ENCODE data around the gene EVC2. TPM values are rescaled to one million over a fixed set of nuclear protein-coding genes. Genes with fewer than 3 reads are reported as not detected.

Gene EVC2
- total and polyA plus RNA-seq, 4 experiments from 2014 or later: 0.31 to 3.3 (median 2.0) TPM

DNA sequence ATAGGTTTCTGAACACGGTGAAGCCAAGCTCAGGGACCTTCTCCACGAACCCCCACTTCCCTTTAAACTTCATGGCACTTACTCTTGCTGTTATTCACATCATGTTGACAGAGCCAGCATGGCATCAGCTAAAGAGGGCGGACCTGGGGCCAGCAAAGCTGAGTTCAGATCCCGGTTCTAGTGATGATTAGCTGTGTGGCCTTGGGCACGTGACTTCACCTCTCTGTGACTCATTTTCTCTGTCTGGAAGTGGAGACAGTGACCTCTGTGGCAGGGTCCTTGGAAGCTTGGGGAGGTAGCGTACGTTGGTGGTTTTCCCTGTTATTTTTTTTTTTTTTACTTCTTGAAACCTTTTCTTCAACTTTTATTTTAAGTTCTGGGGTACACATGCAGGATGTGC is 16.0 kb upstream of the EVC2 start:
- Mint-ChIP-seq H3K27ac (no peak overlapping the region), H3K4me3 (no peak overlapping the region), H3K4me1 (no peaks in the 10 kb centered on the region), H3K27me3 (peaks cover 0 to 2% of the 10 kb centered on the region in 2 donors), H3K36me3 (no peaks in the 10 kb centered on the region), H3K9me3 (peaks cover 0 to 4% (median 1%) of the 10 kb centered on the region in 8 donors)
- H3K4me1 ChIP-seq (ENCODE audit: insufficient read depth, low read length): no peaks in the 10 kb centered on the region
- no peak overlapping the region for H3K27ac ChIP-seq (ENCODE audit: low read depth, low read length)
- CTCF ChIA-PET (ENCODE audit: partially characterized antibody): no interaction called here
- H3K4me3 ChIP-seq (ENCODE audit: low read length in 2 of 2): no peak overlapping the region
- POLR2A ChIA-PET (ENCODE audit: partially characterized antibody): no interaction called here
- no peak for DNase-seq
- H3K36me3 ChIP-seq (ENCODE audit: insufficient read depth, low read length): no peaks in the 10 kb centered on the region
- H3K9me3 ChIP-seq (ENCODE audit: control insufficient read depth in 1 of 2, low read length in 2 of 2): no peaks in the 10 kb centered on the region
- intact Hi-C loops (cut with micrococcal nuclease): no loop called here
- H3K27me3 ChIP-seq (ENCODE audit: insufficient read depth, low read length): no peaks in the 10 kb centered on the region

DNA sequence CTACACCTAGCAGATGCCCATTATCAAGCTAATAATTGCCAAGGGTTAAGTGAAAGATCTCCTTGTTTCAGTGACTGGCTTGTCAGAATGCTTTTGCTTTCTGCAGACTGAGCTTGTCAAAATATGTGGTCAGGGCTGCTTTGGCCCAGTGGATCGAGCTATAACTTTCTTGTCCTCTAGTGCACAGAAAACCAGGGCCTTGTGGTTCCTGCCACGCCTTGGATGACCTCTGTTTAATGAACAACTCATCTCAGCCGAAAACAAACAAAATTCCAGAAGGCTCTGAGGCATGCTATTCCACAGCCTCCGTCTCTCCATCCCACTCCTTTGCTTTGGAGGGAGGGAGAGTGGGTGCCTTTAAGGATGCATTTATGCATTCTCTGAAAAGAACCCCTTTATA is 14.0 kb upstream of the EVC2 start:
- H3K27me3 ChIP-seq (ENCODE audit: insufficient read depth, low read length): no peaks in the 10 kb centered on the region
- no peak overlapping the region for H3K4me3 Mint-ChIP-seq
- intact Hi-C loops (cut with micrococcal nuclease): no loop called here
- H3K4me3 ChIP-seq (ENCODE audit: low read length in 2 of 2): no peak overlapping the region
- H3K9me3 ChIP-seq (ENCODE audit: control insufficient read depth in 1 of 2, low read length in 2 of 2): no peaks in the 10 kb centered on the region
- H3K27ac Mint-ChIP-seq: no peak overlapping the region
- no peak overlapping the region for H3K27ac ChIP-seq (ENCODE audit: low read depth, low read length)
- H3K36me3 Mint-ChIP-seq: no peaks in the 10 kb centered on the region
- no peaks in the 10 kb centered on the region for H3K36me3 ChIP-seq (ENCODE audit: insufficient read depth, low read length)
- H3K4me1 Mint-ChIP-seq: no peaks in the 10 kb centered on the region
- DNase-seq: no peak
- ChIA-PET CTCF (ENCODE audit: partially characterized antibody) (no interaction called here), POLR2A (ENCODE audit: partially characterized antibody) (no interaction called here)
- no peaks in the 10 kb centered on the region for H3K4me1 ChIP-seq (ENCODE audit: insufficient read depth, low read length)
- peaks cover 0 to 6% (median 3%) of the 10 kb centered on the region in 8 donors for H3K9me3 Mint-ChIP-seq
- peaks cover 0 to 2% of the 10 kb centered on the region in 2 donors for H3K27me3 Mint-ChIP-seq

DNA sequence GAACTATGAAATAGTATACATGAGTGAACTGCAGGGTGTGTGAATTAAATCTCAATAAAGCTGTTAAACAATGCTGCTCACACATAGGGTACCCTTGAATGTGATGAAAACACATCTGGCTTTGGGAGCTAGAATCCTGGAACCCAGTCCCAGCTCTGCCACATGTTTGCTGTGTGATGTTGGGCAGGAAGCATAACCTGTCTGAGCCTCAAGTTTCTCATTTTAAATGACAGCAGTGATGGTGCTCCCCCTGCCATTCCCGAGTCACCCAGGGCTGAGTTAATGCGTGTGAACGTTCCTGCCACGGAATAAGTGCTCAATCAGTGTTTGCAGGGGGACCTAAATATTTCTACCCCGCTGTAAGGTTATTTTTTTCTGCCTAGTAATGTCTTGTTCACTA is 13.6 kb upstream of the EVC2 start:
- Histone ChIP-seq H3K27me3 (ENCODE audit: insufficient read depth, low read length) (no peaks in the 10 kb centered on the region), H3K9me3 (ENCODE audit: control insufficient read depth in 1 of 2, low read length in 2 of 2) (no peaks in the 10 kb centered on the region), H3K4me1 (ENCODE audit: insufficient read depth, low read length) (no peaks in the 10 kb centered on the region), H3K27ac (ENCODE audit: low read depth, low read length) (no peak overlapping the region), H3K4me3 (ENCODE audit: low read length in 2 of 2) (no peak overlapping the region), H3K36me3 (ENCODE audit: insufficient read depth, low read length) (no peaks in the 10 kb centered on the region)
- POLR2A ChIA-PET (ENCODE audit: partially characterized antibody): no interaction called here
- no peak overlapping the region for H3K27ac Mint-ChIP-seq
- H3K4me3 Mint-ChIP-seq: no peak overlapping the region
- peaks cover 0 to 10% (median 4%) of the 10 kb centered on the region in 8 donors for H3K9me3 Mint-ChIP-seq
- intact Hi-C loops (cut with micrococcal nuclease): no loop called here
- H3K36me3 Mint-ChIP-seq: no peaks in the 10 kb centered on the region
- H3K4me1 Mint-ChIP-seq: no peaks in the 10 kb centered on the region
- CTCF ChIA-PET (ENCODE audit: partially characterized antibody): no interaction called here
- H3K27me3 Mint-ChIP-seq: peaks cover 0 to 2% of the 10 kb centered on the region in 2 donors
- no peak for DNase-seq

DNA sequence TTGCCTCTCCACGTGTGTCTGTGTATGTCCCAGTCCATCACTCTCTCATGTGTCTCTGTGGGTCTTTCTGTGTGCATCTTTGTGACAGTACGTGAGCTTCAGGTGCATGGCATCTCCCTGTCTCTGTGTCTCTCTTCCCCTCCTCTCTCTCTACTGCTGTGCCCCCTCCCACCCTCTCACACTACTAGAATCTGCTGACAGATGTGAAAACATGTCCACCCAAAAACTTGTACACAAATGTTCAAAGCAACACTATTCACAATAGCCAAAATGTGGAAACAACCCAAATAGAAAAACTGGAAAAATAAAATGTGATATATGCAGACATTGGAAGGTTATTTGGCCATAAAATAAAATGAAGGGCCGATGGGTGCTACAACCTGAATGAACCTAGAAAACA is 12.6 kb upstream of the EVC2 start:
- Histone ChIP-seq H3K27me3 (ENCODE audit: insufficient read depth, low read length) (no peaks in the 10 kb centered on the region), H3K4me3 (ENCODE audit: low read length in 2 of 2) (no peak overlapping the region), H3K4me1 (ENCODE audit: insufficient read depth, low read length) (no peaks in the 10 kb centered on the region), H3K9me3 (ENCODE audit: control insufficient read depth in 1 of 2, low read length in 2 of 2) (no peaks in the 10 kb centered on the region), H3K36me3 (ENCODE audit: insufficient read depth, low read length) (no peaks in the 10 kb centered on the region), H3K27ac (ENCODE audit: low read depth, low read length) (no peak overlapping the region)
- Mint-ChIP-seq H3K4me3 (no peak overlapping the region), H3K27ac (no peak overlapping the region), H3K4me1 (no peaks in the 10 kb centered on the region), H3K27me3 (peaks cover 0 to 2% of the 10 kb centered on the region in 2 donors), H3K9me3 (peaks cover 0 to 19% (median 8%) of the 10 kb centered on the region in 8 donors), H3K36me3 (no peaks in the 10 kb centered on the region)
- POLR2A ChIA-PET (ENCODE audit: partially characterized antibody): no interaction called here
- no peak for DNase-seq
- CTCF ChIA-PET (ENCODE audit: partially characterized antibody): no interaction called here
- intact Hi-C loops (cut with micrococcal nuclease): no loop called here

DNA sequence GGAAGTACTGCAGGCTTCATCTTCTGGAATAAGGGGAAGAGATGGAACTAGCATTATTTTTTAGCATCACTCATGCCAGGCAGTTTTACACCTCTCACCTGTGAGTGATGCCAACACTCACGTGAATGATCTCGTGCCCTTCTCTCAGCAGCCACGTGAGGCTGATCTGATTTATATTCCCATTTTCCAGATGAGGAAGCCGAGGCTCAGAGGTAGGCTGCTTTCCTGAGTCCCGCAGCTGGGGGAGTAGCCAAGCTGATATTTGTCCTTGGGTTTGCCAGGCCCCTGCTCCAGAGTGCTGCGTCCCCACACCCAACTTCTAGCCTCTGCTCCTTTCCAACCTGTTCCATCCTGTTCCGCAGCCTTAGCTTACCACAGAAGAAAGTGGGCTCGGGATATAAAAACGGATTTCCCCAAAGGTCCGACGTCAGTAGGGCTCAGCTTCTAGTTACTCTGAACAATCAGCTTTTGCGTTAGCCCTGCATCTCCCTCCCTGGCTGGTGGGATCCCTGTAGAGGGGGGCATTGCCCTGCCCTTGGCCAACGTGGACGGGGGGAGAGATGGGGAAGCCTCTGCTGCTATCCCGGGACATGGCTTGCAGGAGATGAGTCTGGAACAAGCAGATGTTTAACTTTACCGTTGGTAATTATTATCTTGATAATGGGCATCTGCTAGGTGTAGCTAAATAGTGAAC is 11.9 kb upstream of the EVC2 start:
- CTCF ChIA-PET (ENCODE audit: partially characterized antibody): no interaction called here
- Histone ChIP-seq H3K4me3 (ENCODE audit: low read length in 2 of 2) (no peak overlapping the region), H3K4me1 (ENCODE audit: insufficient read depth, low read length) (no peaks in the 10 kb centered on the region), H3K27ac (ENCODE audit: low read depth, low read length) (no peak overlapping the region), H3K27me3 (ENCODE audit: insufficient read depth, low read length) (no peaks in the 10 kb centered on the region), H3K36me3 (ENCODE audit: insufficient read depth, low read length) (no peaks in the 10 kb centered on the region), H3K9me3 (ENCODE audit: control insufficient read depth in 1 of 2, low read length in 2 of 2) (no peaks in the 10 kb centered on the region)
- Mint-ChIP-seq H3K36me3 (no peaks in the 10 kb centered on the region), H3K27me3 (peaks cover 0 to 2% of the 10 kb centered on the region in 2 donors), H3K27ac (no peak overlapping the region), H3K4me3 (no peak overlapping the region), H3K4me1 (no peaks in the 10 kb centered on the region), H3K9me3 (peaks cover 0 to 21% (median 10%) of the 10 kb centered on the region in 8 donors)
- intact Hi-C loops (cut with micrococcal nuclease): no loop called here
- POLR2A ChIA-PET (ENCODE audit: partially characterized antibody): no interaction called here
- DNase-seq: no peak

DNA sequence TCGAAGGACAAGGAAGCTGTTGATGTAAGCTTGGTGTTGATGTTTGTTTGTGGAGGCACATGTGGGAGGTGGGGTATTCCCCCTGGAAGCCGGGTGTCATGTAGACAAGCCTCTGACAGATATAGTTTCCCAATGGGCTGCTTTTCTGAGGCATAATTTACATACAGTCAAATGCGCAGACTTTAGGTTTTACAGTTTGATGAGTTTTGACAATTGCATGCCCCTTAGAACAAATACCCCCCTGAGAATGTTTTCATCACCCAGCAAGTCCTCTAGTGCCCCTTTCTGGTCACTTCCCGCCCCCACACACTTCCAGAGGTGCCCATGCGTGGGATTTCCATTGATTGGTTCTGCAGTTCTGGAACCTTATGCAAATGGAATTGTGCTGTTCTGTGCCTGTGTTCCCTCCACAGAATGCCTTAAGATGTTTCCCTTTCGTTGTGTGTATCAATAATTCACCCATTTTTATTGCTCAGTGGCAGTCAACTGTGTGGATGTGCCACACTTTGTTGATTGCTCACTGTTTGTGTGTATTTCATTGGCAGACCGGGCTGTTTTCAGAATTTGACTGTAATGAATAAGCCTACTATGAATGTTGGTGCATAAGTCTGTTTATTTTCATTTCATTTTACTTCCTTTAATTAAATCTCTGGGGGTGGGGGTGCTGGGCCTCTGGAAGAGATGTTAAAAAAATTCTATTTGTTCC is 11.1 kb upstream of the EVC2 start:
- Mint-ChIP-seq H3K36me3 (no peaks in the 10 kb centered on the region), H3K9me3 (peaks cover 0 to 29% (median 16%) of the 10 kb centered on the region in 8 donors), H3K27ac (peak overlapping the region in 1 of 7 donors; percentile 29), H3K4me1 (no peaks in the 10 kb centered on the region), H3K27me3 (peaks cover 1 to 2% of the 10 kb centered on the region in 2 donors), H3K4me3 (no peak overlapping the region)
- H3K4me3 ChIP-seq (ENCODE audit: low read length in 2 of 2): no peak overlapping the region
- no peaks in the 10 kb centered on the region for H3K9me3 ChIP-seq (ENCODE audit: control insufficient read depth in 1 of 2, low read length in 2 of 2)
- no peak overlapping the region for H3K27ac ChIP-seq (ENCODE audit: low read depth, low read length)
- no peak for DNase-seq
- H3K27me3 ChIP-seq (ENCODE audit: insufficient read depth, low read length): no peaks in the 10 kb centered on the region
- CTCF ChIA-PET (ENCODE audit: partially characterized antibody): interaction anchor here (0.7 kb wide), 1 partner anchor 61 kb away, joined by 3 read pairs; no protein-coding TSS in a partner anchor
- intact Hi-C loops (cut with micrococcal nuclease): no loop called here
- POLR2A ChIA-PET (ENCODE audit: partially characterized antibody): no interaction called here
- H3K4me1 ChIP-seq (ENCODE audit: insufficient read depth, low read length): no peaks in the 10 kb centered on the region
- no peaks in the 10 kb centered on the region for H3K36me3 ChIP-seq (ENCODE audit: insufficient read depth, low read length)

DNA sequence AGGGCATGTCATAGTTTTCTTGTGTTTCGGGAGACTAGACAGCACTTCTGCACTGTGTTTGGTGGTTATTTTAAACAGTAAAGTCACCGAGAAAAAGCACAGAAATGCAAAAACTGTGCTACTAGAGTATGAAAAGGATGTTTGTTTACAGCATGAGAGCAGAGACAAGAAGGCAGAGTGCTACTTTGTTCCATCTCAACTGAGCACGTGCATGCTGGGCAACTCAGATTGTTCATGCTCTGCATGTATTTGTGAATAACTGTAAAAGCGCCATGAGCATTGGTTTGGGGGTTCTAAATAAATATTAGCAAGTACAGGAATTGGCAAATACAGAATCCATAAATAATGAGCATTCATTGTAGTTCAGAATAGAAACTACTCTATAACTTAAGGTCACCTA is 10.1 kb upstream of the EVC2 start:
- Histone ChIP-seq H3K4me1 (ENCODE audit: insufficient read depth, low read length) (no peaks in the 10 kb centered on the region), H3K36me3 (ENCODE audit: insufficient read depth, low read length) (no peaks in the 10 kb centered on the region), H3K9me3 (ENCODE audit: control insufficient read depth in 1 of 2, low read length in 2 of 2) (no peaks in the 10 kb centered on the region), H3K4me3 (ENCODE audit: low read length in 2 of 2) (no peak overlapping the region), H3K27me3 (ENCODE audit: insufficient read depth, low read length) (no peaks in the 10 kb centered on the region), H3K27ac (ENCODE audit: low read depth, low read length) (no peak overlapping the region)
- peaks cover 0 to 34% (median 21%) of the 10 kb centered on the region in 8 donors for H3K9me3 Mint-ChIP-seq
- DNase-seq: no peak
- POLR2A ChIA-PET (ENCODE audit: partially characterized antibody): no interaction called here
- CTCF ChIA-PET (ENCODE audit: partially characterized antibody): interaction anchor here (0.7 kb wide), 1 partner anchor 60 kb away, joined by 3 read pairs; no protein-coding TSS in a partner anchor
- intact Hi-C loops (cut with micrococcal nuclease): no loop called here
- H3K27me3 Mint-ChIP-seq: peaks cover 2 to 5% of the 10 kb centered on the region in 2 donors
- H3K4me3 Mint-ChIP-seq: no peak overlapping the region
- no peaks in the 10 kb centered on the region for H3K36me3 Mint-ChIP-seq
- no peaks in the 10 kb centered on the region for H3K4me1 Mint-ChIP-seq
- H3K27ac Mint-ChIP-seq: no peak overlapping the region

All from CD4-positive, alpha-beta memory T cell (primary cell).